Prostate gland (tissue), 2 donors: Measurements from ENCODE around the gene TM4SF4. TPM values are rescaled to one million over a fixed set of nuclear protein-coding genes. Genes with fewer than 3 reads are reported as not detected.

Experiments
- DNase-seq: peaks from one replicate; pipeline ENCODE4 v3.0.0-alpha.2; 2019; ENCODE audit warnings: low spot score
- H3K27ac ChIP-seq, 2 donors: fragments of 200-600 bp; sonication (generic); 2 replicates each; pipeline ENCODE4 v1.5.1; 2017 to 2019
- H3K27me3 ChIP-seq: fragments of 200-600 bp; sonication (generic); replicated peaks from 2 replicates; pipeline ENCODE4 v1.5.1; 2019; ENCODE audit not compliant: insufficient read depth
- H3K36me3 ChIP-seq, 2 donors: fragments of 200-600 bp; sonication (generic); 1 replicate in 1 of 2; 2 replicates in 1 of 2; pipeline versions ENCODE4 v1.5.1 to v1.8.1; 2017 to 2019
- H3K4me1 ChIP-seq: fragments of 200-600 bp; sonication (generic); replicated peaks from 2 replicates; pipeline ENCODE4 v1.5.1; 2019
- H3K4me3 ChIP-seq, 2 donors: fragments of 200-600 bp; sonication (generic); 2 replicates each; pipeline ENCODE4 v1.5.1; 2017 to 2019
- H3K9me3 ChIP-seq: fragments of 200-600 bp; sonication (generic); 2 replicates; pipeline ENCODE4 v1.5.1; 2017
- CTCF ChIP-seq, 4 experiments: fragments of 200-600 bp in 2 of 4; fragments of 450-650 bp in 2 of 4; sonication (generic) in 2 of 4; IDR thresholded peaks; 1 replicate in 3 of 4; 2 replicates in 1 of 4; pipeline ENCODE4 v1.5.1; 2016 to 2019; ENCODE audit warnings: antibody characterized with exemption in 4 of 4, mild to moderate bottlenecking in 2 of 4, moderate library complexity in 2 of 4
- POLR2A ChIP-seq: fragments of 450-650 bp; IDR thresholded peaks from one replicate; pipeline ENCODE4 v1.6.1; 2016; ENCODE audit warnings: antibody characterized with exemption, mild to moderate bottlenecking
- POLR2AphosphoS5 ChIP-seq: sonication (generic); formaldehyde crosslinking; IDR thresholded peaks from one replicate; pipeline ENCODE4 v1.6.1; 2017; ENCODE audit warnings: antibody characterized with exemption
- WGBS: methylation state at CpG from one replicate; pipeline ENCODE4 v1.1.5; 2018; 5-methylcytosine and 5-hydroxymethylcytosine counted together
- intact Hi-C: fragments of 100-400 bp; cut with DNase I; formaldehyde crosslinking; loops from one replicate; pipeline ENCODE4 v1.14.2; 2022
- total RNA-seq, 2 donors: library from RNA; depleted of rRNA; stranded (reverse); fragments of >200 nt; gene quantifications; one replicate each; pipeline ENCODE4 v1.1.0, GENCODE V29; 2016

Gene TM4SF4
- total RNA-seq, 2 donors from 2014 or later, result not detected

DNA sequence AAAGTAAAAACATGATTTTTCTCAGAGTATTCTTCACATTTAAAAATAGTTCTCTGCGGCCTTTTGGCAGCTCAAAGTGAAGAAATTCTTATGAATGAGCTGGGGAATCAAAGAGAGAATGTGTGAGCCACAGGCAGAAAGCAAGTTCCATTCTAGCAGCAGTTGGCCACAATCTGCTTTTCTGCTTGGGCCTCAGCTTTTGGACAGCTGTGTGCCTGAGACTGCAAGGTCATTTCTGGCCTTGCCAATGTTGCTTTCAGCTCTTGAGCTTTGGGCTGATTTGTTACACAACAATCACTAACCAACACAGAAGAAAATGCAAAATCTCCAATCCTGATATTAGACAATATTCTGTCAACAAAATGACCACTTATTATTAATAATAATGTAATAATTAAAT lies 14.4 kb upstream of the TM4SF4 start:
- 77% methylated on average over 1 of the region's 1 CpG for WGBS

DNA sequence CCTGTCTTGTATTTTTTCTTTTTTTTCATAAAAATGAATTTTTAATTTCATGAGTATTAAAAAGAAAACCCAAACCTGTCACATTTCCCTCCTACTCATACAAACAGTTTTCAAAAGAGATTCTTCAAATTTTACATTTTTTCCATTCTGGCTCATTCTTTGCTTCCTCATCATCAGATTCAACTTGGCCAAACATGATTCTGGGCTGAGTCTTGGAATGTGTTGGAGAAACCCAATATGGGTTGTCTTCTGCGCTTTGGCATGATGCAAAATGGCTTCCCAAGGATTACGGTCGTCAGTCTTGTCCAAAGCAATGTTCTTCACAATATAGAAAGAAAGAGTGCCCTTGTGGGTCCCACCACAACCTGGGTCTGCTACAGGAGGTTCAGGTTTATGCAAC lies 12.4 kb upstream of the TM4SF4 start:
- intact Hi-C loops, result no loop called here
- no peak for TF ChIP-seq POLR2A
- no peak for TF ChIP-seq POLR2AphosphoS5
- no peak for TF ChIP-seq CTCF (IDR thresholded peaks at IDR 0.05)
- Histone ChIP-seq H3K27me3 (no peaks in the 10 kb centered on the region), H3K36me3 (no peaks in the 10 kb centered on the region), H3K9me3 (no peaks in the 10 kb centered on the region), H3K4me1 (no peaks in the 10 kb centered on the region), H3K4me3 (no peak overlapping the region), H3K27ac (no peak overlapping the region)
- DNase-seq, result no peak
- WGBS, result 97% methylated on average over 3 of the region's 3 CpGs

More for the DNA sequence above, 14.4 kb upstream of the TM4SF4 start:
- intact Hi-C loops, result no loop called here
- no peak for DNase-seq
- no peak overlapping the region for H3K27ac ChIP-seq
- no peak overlapping the region for H3K4me3 ChIP-seq
- H3K36me3 ChIP-seq, result no peaks in the 10 kb centered on the region
- no peaks in the 10 kb centered on the region for H3K27me3 ChIP-seq
- no peaks in the 10 kb centered on the region for H3K9me3 ChIP-seq
- TF ChIP-seq CTCF (IDR thresholded peaks at IDR 0.05), result no peak
- no peak for TF ChIP-seq POLR2A
- TF ChIP-seq POLR2AphosphoS5, result no peak
- no peaks in the 10 kb centered on the region for H3K4me1 ChIP-seq

- Histone ChIP-seq H3K27ac (no peak overlapping the region), H3K36me3 (no peaks in the 10 kb centered on the region), H3K4me3 (no peak overlapping the region), H3K27me3 (no peaks in the 10 kb centered on the region), H3K9me3 (no peaks in the 10 kb centered on the region), H3K4me1 (no peaks in the 10 kb centered on the region)
- WGBS, result 75% methylated on average over 2 of the region's 2 CpGs
- TF ChIP-seq CTCF (IDR thresholded peaks at IDR 0.05) (no peak), POLR2A (no peak), POLR2AphosphoS5 (no peak)
- intact Hi-C loops, result no loop called here
- no peak for DNase-seq
These were observed 11.9 kb upstream of the TM4SF4 start for GRCh38 chr3:149462581-149463011.

GRCh38 chr3:149463921-149464320 lies 10.6 kb upstream of the TM4SF4 start:
- no peak for DNase-seq
- TF ChIP-seq POLR2AphosphoS5 (no peak), CTCF (IDR thresholded peaks at IDR 0.05) (no peak), POLR2A (no peak)

DNA sequence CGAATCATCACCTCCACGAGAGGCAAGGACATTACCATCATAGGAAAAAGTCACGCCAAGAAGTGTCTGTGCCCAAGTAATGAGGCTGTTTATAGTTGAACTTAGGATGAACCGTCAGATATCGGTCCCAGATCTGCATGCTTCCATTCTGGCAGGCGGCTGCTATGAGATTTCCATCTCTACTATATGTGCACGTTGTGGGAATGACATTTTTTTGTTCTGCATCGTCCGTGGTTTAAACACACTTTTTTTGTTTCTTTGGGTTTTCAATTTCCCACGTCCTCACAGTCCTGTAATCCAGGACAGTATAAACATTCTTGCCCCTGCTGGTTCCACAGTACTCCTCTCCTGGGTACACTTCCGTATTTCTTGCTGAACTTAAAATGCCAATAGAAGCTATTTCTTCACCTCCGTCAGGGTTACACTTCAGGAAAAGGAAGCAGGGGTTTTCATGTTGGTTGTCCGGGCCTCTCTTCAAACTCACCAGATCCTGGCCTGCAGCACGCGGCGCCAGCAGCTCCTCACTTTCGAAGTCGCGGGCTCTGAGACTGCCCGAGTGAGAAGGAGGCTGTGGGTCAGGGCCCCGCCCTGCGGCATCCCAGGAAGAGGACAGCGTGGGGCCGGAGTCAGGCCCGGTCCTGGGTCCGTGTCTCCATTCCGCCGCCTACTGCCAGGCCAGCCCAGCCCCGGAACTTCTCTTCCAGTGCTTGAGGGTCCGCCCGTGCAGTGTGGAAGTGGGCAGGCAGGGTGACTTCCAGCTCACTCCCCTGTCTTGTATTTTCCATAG lies 9.8 kb upstream of the TM4SF4 start:
- Histone ChIP-seq H3K27me3 (no peaks in the 10 kb centered on the region), H3K4me3 (no peak overlapping the region), H3K36me3 (no peaks in the 10 kb centered on the region), H3K27ac (no peak overlapping the region), H3K4me1 (no peaks in the 10 kb centered on the region), H3K9me3 (no peaks in the 10 kb centered on the region)
- intact Hi-C loops, result no loop called here
- no peak for DNase-seq
- WGBS, result 82% methylated on average over 31 of the region's 31 CpGs
- TF ChIP-seq CTCF (IDR thresholded peaks at IDR 0.05), result no peak
- TF ChIP-seq POLR2AphosphoS5, result no peak
- TF ChIP-seq POLR2A, result no peak

More at GRCh38 chr3:149463921-149464320, 10.6 kb upstream of the TM4SF4 start:
- no peak overlapping the region for H3K4me3 ChIP-seq
- H3K9me3 ChIP-seq, result no peaks in the 10 kb centered on the region
- no peaks in the 10 kb centered on the region for H3K27me3 ChIP-seq
- no peak overlapping the region for H3K27ac ChIP-seq
- 95% methylated on average over 18 of the region's 18 CpGs for WGBS
- intact Hi-C loops, result no loop called here
- no peaks in the 10 kb centered on the region for H3K36me3 ChIP-seq
- no peaks in the 10 kb centered on the region for H3K4me1 ChIP-seq
